ENCODE results near the gene NUDT6. TPM values are rescaled to one million over a fixed set of nuclear protein-coding genes. Genes with fewer than 3 reads are reported as not detected.

NUDT6 gene
- total RNA-seq, 1 experiment from 2014 or later = 4.0 TPM

DNA sequence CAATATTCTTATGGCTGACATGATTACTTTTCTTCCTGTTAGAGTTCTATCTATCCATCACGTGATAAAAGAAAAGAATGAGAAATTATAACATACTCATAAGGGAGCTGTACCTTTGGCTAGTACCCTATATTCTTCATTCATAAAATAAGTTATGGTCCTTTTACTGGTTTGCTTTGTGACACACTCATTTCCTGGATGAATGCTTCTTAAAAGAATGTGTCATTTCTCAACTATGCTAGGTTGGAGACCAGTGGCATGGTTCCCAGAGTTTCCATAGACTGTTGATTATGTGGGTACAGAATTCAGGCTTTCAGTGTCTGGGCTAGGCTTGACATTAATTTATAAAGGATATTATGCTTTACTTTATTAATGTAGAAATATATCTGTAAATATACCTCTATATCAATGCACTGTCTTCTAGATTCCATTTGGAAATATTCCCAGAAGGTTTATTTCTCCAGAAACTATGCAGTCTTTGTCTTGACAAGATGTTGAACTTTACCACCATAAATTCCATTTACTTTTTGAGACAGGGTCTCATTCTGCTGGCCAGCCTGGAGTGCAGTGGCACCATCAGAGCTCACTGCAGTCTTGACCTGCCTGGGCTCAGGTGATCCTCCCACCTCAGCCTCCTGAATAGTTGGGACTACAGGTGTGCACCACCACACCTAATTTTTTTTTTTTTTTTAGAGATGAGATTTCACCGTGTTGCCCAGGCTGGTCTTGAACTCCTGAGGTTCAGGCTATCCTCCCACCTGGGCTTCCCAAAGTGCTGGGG lies 23.8 kb downstream of the NUDT6 start:
- H3K9me3 Mint-ChIP-seq = peaks cover 0 to 3% of the 10 kb centered on the region in 2 experiments; a peak in 2 of 5 replicates
- H3K18ac ChIP-seq (ENCODE audit: insufficient read length, low read depth, low read length) = no peak overlapping the region
- no peaks in the 10 kb centered on the region for H3K9me3 ChIP-seq (ENCODE audit: control insufficient read depth, low read depth, low read length)
- H2BK5ac ChIP-seq (ENCODE audit: insufficient read length, low read length) = no peak overlapping the region
- H4K91ac ChIP-seq (ENCODE audit: insufficient read length, low read depth, low read length) = no peak overlapping the region
- no peaks in the 10 kb centered on the region for H3K23me2 ChIP-seq (ENCODE audit: insufficient read length, low read depth, low read length, poor library complexity, severe bottlenecking)
- H3K9ac ChIP-seq (ENCODE audit: extremely low read depth, insufficient read length, low read length) = no peak overlapping the region
- no peaks in the 10 kb centered on the region for H3K79me1 ChIP-seq (ENCODE audit: insufficient read depth, low read depth, low read length, poor library complexity, severe bottlenecking)
- H2BK15ac ChIP-seq (ENCODE audit: low read depth, low read length) = no peak overlapping the region
- no peaks in the 10 kb centered on the region for H3K27me3 ChIP-seq (ENCODE audit: insufficient read depth, low read length)
- peaks cover 17 to 25% of the 10 kb centered on the region in 2 experiments for H3K4me1 Mint-ChIP-seq
- H3K27ac Mint-ChIP-seq = peak overlapping the region in 1 of 3 experiments; percentile 4; a peak in 1 of 7 replicates
- no CpG with 5 or more reads among the region's 2 CpGs for WGBS (ENCODE audit: extremely low coverage, insufficient read length, low lambda C conversion rate)
- H3K14ac ChIP-seq (ENCODE audit: insufficient read depth, low read length) = no peak overlapping the region
- H3K4me1 ChIP-seq (ENCODE audit: insufficient read depth, low read length) = no peaks in the 10 kb centered on the region
- H3K56ac ChIP-seq (ENCODE audit: insufficient read length, low read depth, low read length) = no peak overlapping the region
- H4K20me1 ChIP-seq (ENCODE audit: control insufficient read depth, insufficient read depth, insufficient read length) = no peaks in the 10 kb centered on the region
- peaks cover 13 to 37% (median 34%) of the 10 kb centered on the region in 3 experiments for H3K36me3 Mint-ChIP-seq (ENCODE audit: insufficient read depth in 1 of 3, low read depth in 3 of 3)
- H3K27me3 Mint-ChIP-seq (ENCODE audit: low read depth) = no peaks in the 10 kb centered on the region
- H3K79me2 ChIP-seq (ENCODE audit: insufficient read depth, low read length) = no peaks in the 10 kb centered on the region
- no peak overlapping the region for H3T11ph ChIP-seq (ENCODE audit: low read length)
- no peak overlapping the region for H3K27ac ChIP-seq (ENCODE audit: insufficient read length, low read depth, low read length)
- H2AFZ ChIP-seq (ENCODE audit: low read length) = no peak overlapping the region
- no peak overlapping the region for H4K8ac ChIP-seq (replicated peaks; ENCODE audit: insufficient read length, low read depth, low read length)
- H2BK20ac ChIP-seq (ENCODE audit: low read depth, low read length, poor library complexity, severe bottlenecking) = no peak overlapping the region
- H2BK120ac ChIP-seq (ENCODE audit: low read depth, low read length, poor library complexity, severe bottlenecking) = no peak overlapping the region
- no peak overlapping the region for H2AK5ac ChIP-seq (ENCODE audit: insufficient read length, low read length)
- no peak overlapping the region for H4K5ac ChIP-seq (ENCODE audit: insufficient read length, low read depth, low read length)
- no peak overlapping the region for H3K23ac ChIP-seq (ENCODE audit: insufficient read length, low read depth, low read length)
- no peak overlapping the region for H3K4ac ChIP-seq (ENCODE audit: low read depth, low read length)
- TF ChIP-seq, protein P1, sequence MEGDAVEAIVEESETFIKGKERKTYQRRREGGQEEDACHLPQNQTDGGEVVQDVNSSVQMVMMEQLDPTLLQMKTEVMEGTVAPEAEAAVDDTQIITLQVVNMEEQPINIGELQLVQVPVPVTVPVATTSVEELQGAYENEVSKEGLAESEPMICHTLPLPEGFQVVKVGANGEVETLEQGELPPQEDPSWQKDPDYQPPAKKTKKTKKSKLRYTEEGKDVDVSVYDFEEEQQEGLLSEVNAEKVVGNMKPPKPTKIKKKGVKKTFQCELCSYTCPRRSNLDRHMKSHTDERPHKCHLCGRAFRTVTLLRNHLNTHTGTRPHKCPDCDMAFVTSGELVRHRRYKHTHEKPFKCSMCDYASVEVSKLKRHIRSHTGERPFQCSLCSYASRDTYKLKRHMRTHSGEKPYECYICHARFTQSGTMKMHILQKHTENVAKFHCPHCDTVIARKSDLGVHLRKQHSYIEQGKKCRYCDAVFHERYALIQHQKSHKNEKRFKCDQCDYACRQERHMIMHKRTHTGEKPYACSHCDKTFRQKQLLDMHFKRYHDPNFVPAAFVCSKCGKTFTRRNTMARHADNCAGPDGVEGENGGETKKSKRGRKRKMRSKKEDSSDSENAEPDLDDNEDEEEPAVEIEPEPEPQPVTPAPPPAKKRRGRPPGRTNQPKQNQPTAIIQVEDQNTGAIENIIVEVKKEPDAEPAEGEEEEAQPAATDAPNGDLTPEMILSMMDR (conservative IDR thresholded peaks at IDR 0.05) = no peak
- DNase-seq = no peak
- H2BK12ac ChIP-seq (ENCODE audit: insufficient read length, low read depth, low read length) = no peak overlapping the region
- no peak overlapping the region for H3K4me3 Mint-ChIP-seq
- H3K4me2 ChIP-seq (ENCODE audit: insufficient read depth, insufficient read length, low read length) = no peak overlapping the region
